Subcutaneous adipose tissue (tissue), 4 donors: ENCODE measurements around the gene PACRG. TPM values are rescaled to one million over a fixed set of nuclear protein-coding genes. Genes with fewer than 3 reads are reported as not detected.

Experiments
- CTCF ChIP-seq: fragments of 450-650 bp; IDR thresholded peaks from one replicate; pipeline ENCODE4 v1.5.1; 2016; ENCODE audit warnings: low read depth, mild to moderate bottlenecking, control low read depth, antibody characterized with exemption, moderate library complexity
- total RNA-seq, 4 donors: library from RNA; depleted of rRNA; stranded (reverse); fragments of >200 nt; gene quantifications; one replicate each; pipeline ENCODE4 v1.1.0, GENCODE V29; 2016

The PACRG gene
- total RNA-seq, 4 donors from 2014 or later, result 0.34 TPM; not detected in 3

- TF ChIP-seq CTCF, result no peak
Measured at GRCh38 chr6:163344411-163344810, 616.6 kb downstream of the PACRG start.

GRCh38 chr6:163345931-163346330, 618.2 kb downstream of the PACRG start:
- TF ChIP-seq CTCF, result no peak

GRCh38 chr6:163346497-163346961, 618.8 kb downstream of the PACRG start:
- TF ChIP-seq CTCF, result no peak

GRCh38 chr6:163347021-163347446, 619.3 kb downstream of the PACRG start:
- no peak for TF ChIP-seq CTCF

- TF ChIP-seq CTCF, result no peak
Measured at GRCh38 chr6:163348789-163349680, 621.3 kb downstream of the PACRG start.

GRCh38 chr6:163349696-163350095, 621.9 kb downstream of the PACRG start:
- TF ChIP-seq CTCF, result no peak

- TF ChIP-seq CTCF, result no peak
Measured at GRCh38 chr6:163351013-163351412, 623.2 kb downstream of the PACRG start.
